AG08396 (cell line): ENCODE data around the gene KRT14.
A peak's percentile ranks its signal among the peaks of the same experiment; 100 is the strongest.
"Not testable (repeated sequence)": the region's sequence is repeated elsewhere in the genome, so short reads cannot be mapped to it uniquely, and the experiment has no call there.

Source experiments
- DNase-seq: peaks from one replicate; pipeline ENCODE4 v3.0.0; 2012; ENCODE audit warnings: low spot score, mixed read lengths

Gene KRT14

DNA sequence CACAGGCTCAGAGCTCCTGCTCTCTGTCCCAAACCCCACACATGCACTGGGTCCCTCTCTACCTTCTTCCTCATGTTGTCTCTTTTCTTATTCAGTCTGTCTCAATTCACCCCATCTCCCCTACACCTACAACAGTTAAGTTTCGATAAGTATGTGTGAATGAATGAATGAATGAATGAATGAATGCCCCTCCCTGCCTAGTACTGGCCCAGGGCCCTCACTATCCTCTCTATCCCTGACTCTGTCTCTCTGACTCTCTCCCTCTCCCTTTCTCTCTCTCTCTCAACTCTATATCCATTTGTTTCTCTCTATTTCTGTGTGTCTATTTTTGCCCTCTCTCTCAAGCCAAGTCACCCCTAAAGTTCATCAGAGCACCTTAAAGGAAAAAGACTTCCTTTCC, 8.2 kb downstream of the KRT14 start:
- no peak for DNase-seq

DNA sequence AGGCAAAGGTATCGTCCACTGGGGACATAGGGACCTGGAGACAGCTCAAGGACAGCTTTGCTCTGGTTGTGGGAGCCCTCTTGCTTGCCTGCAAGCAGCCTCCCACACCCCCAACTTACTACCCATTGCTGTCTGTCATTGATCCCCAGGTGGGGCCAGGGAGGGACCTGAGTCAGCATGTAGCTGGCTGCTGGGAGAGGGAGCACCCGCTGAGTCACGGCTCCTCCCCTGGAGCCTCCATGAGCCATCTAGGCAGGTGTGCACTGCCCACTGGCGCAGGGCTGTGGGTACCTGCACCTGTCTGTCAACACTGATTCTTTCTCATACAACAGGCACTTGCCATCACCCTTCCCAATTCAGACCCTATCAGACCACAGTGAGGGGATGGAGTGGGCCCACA, 10.0 kb downstream of the KRT14 start:
- not testable (repeated sequence) for DNase-seq

DNA sequence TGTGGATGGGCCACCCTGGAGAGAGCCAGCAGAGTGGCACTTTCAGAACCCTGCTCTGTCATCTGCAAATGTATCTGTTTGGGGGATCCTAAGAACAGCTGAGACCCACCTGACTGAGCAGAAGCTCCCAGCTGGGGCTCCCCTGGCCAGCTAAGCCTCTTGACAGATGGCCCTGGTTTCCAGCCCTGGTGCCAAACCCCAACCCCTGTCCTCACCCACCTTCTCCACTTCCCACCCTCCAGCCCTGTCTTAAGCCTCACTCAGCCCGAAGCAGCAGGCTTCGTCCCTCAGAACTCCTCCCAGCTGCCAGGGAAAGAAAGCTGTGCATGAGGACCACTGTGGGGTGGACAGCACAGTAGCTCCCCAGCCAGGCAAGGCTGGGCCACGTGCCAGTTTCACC, 11.4 kb downstream of the KRT14 start:
- no peak for DNase-seq

DNA sequence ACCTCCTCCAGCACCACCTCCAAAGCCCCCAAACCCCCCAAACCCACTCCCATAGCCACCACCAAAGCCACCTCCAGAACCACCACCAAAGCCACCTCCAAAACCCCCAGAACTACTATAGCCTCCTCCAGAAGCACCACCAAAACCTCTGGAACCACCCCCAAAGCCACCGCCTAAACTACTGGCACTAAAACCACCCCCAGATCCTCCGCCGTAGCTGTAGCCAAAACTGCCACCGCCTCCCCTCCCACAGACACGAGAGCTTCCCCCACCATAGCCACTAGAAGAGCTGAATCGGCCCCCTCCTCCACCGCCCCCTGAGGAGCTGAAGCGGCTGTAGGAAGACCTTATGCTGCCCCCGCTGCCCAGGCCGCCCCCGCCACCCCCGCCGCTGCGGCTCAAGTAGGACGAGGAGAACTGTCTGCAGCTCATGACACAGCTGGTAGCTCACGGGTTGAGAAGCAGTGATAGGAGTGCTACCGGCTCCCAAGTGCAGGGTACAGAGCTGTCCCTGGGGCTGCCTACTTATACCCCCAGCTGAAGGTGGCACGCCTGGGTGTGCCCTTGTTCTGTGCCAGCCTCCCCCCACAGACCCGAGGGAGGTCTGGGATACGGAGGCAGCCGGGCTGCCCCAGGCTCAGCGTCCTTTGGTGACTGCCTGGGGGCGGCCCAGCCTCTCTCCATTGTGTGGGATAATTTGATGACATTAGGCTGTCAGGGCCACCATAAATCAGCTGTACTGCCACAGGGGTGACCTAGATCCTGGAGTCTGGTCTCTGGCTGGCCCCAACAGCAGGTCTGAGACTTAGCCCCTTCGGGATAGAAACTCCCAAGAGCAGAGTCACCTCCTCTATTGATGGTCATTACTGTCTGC, 14.9 kb downstream of the KRT14 start, which contains the start of gene KRT9:
KRT9 (minus strand) TSS at position 499 of the 874 bp plus-strand sequence; CDS start at position 432, 67 bp downstream.
- no peak for DNase-seq

DNA sequence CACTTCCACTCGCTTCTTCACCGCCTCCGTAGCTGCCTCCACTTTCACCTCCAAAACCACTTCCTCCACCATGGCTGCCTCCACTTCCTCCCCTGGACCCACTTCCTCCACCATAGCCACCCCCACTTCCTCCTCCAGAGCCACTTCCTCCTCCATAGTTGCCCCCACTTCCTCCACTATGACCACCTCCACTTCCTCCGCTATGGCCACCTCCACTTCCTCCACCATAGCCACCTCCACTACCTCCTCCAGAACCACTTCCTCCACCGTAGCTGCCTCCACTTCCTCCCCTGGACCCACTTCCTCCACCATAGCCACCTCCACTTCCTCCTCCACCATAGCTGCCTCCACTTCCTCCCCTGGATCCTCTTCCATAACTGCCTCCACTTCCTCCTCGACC, 19.4 kb downstream of the KRT14 start:
- DNase-seq = no peak

DNA sequence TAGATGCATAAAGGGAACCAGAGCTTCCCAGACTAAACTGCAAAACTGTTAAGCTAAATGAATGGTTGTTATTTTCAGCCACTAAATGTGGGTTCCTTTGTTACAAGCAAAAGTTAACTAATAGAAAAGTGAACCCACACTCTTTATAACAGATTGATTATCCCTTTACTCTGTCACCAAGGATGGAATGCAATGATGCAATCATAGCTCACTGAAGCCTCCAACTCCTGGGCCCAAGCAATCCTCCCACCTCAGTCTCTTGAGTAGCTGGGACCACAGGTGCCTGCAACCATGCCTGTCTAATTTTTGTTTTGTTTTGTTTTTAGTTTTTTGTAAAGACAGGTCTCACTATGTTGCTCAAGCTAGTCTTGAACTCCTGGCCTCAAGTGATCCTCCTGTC, 21.4 kb downstream of the KRT14 start:
- no peak for DNase-seq

DNA sequence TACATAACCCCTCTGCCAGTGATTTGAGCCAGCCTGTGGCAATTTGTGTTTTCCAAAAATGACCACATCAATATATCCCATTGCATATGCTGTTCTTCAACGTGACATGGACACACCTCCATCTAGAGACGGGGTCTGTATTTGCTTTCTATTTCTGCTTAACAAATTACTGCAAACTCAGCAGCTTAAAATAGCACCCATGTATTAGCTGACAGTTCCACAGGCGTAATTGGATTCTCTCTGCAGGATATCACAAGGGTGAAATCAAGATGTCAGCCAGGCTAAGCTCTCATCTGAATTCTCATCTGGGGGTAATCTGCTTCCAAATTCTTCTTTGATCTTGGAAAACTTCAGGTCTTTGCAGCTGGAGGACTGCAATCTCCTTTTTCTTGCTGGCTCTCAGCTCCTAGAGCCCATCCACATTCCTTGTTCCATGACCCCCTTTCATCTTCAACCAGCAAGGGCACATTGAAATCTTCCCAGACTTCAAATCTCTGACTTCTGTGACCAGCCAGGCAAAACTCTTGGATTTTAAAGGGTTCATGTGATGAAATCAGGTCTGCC, 23.0 kb downstream of the KRT14 start:
- no peak for DNase-seq

DNA sequence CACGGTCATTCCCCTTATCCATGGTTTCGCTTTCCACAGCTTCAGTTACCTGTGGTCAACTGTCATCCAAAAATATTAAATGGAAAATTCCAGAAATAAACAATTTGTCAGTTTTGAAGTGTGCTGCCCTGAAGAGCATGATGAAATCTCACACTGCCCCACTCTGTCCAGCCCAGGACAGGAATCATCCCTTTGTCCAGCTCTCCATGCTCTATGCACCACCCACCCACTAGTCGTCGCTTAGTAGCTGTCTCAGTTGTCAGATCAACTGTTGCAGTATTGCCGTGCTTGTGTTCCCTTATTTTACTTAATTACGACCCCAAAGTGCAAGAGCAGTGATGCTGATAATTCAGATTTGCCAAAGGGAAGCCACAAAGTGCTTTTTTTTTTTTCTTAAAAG, 25.1 kb downstream of the KRT14 start:
- DNase-seq = no peak

DNA sequence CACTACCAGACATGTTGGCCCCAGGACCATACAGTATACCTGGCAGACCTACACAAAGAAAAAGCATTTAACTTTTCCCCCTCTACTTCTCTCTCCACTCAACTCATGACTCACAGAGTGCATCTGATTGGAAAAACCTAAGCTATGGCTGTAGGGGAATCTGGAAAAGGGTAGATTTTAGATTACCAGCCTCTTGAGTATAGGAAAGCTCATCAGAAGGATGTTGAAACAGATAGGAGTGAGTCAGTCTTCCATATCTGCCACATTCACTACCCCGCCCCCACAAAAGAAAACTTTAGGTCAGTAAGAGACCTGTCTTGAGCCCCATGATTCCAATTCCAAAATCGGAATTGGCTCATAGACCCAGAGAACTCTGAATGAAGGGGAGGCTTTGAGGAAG, 27.1 kb downstream of the KRT14 start:
- DNase-seq = no peak

DNA sequence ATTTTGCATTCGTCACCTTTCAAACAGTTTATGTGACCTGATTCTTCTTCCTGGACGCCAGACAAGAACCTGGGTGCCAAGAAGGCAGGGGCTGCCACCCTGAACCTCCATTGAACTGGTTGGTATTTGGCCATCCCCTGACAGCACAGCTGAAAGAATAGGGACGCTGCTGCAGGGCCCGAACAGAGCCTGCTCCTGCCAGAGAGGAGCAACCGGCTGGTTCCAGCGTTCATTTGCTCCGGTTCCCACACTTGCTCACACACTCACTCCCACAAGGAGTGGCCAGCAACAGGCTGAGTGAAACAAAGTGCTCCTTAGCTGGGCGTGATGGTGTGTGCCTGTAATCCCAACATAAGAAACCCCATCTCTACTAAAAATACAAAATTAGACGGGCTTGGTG, 29.8 kb downstream of the KRT14 start:
- DNase-seq = no peak

DNA sequence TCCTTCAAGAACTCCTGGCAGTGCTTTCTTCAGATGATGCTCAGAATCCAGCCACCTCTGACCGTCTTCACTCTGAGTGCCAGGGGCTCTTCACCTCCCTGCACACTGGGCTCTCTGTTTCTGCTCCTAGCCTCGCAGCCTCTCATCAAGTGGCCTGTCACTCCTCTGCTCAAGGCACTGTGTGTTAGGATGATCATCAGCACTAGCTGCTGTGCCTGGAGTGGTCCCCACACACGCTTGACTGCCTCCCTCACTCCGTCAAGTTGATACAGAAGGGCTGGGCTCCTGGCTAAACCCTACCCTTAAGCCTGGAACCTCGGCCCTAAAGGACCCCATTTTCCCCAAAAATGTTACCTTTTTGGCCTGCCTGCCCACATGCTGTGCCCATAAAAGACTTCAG, 30.4 kb downstream of the KRT14 start:
- no peak for DNase-seq

DNA sequence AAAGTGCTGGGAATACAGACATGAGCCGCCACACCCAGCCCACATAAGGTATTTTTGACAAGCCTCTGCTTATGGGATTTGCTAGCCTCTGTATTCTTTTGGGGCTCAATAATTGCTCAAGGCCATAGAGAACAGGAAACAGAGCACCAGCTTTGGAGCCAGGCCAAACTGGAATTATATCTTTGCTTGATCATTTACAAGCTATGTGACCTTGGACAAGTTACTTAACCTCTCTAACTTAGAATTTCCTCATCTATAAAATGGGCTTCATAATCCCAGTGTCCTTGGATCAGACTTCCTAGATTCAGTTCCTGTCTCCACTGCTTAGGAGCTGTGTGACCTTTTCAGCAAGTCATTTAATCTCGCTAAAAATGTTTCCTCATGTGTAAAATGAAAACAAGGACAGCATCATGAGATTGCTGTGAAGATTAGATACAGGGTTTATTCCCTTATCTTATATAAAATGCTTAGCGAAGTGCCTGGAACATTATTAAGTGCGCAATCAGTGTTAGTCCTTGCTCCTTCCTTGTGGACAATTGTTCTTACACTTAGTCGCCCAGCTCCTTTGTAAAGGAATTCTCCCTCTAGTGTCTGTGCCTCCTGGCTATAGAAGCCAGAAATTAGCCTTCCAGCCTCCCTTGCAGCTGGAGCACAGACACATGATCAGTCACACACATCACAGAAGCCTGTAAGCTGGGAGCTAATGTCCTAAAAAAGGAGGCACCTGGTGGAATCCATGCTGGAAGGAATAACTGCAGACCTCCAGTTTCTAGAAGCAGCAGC, 31.4 kb downstream of the KRT14 start:
- DNase-seq = no peak

DNA sequence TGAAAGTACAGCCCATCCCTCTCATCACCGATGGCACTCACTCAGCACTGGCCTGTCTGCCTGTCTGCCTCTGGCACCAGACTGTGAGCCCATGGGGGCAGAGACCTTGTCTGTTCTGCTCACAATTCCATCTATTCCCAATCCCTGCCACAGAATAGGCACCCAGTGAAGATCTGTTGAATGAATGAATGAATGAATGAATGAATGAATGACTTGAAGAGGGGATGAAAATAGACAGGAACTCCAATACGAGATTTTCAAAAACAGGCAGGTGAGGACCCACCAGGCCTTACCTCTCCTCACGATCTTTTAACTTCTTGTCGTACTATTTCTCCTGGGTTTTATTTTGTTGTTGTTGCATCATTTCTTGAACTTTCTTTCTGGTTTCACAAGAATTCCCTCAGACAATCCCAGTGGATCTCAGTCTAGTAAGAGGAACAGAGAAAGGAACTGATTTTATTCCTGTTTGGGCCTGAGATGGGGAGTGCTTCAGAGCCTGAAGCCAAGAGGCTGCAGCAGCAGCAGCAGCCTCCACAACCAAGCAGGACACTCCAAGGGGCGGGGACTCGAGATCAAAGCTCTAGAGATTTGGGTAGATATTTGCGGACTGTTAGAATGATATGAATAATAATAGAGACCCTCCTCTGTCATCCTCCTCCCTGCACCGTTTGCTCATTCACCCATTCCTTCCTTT, 32.6 kb downstream of the KRT14 start:
- no peak for DNase-seq

DNA sequence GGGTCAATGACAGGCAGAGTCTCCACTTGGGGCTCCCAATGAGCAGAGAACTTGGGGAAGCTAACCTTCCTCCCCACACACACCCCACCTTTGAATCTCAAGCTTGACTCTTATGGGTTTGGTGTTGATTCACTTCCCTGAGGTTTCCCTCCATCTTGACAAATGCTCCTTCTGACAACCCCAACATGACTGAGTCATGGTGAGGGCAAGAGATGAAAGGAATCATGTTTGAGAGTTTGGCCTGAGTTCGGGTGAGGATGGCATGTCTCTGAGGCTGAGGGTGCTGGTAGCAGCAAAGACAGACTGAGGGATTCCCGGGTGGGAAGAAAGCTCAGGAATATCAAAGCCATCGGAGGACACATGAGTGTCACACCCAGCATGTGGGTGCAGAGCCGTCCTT, 33.5 kb downstream of the KRT14 start:
- DNase-seq = no peak

DNA sequence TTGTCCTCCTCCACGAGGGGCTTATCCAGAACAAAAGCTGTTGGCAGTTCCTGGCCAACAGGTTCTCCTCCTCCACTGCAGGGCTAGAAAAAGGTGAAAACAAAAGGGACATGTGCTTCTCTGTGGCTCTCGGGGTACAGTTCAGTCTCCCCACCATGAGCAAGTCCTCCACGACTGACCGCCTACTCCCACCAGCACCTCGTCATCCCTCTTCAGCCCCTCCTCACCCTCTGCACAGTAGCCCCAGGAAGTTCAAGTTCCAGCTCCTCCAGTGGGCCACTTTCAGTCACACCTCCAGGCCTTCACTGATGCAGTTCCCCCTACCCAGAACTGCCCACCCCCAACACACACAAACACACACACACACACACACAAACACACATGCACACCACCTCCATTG, 34.2 kb downstream of the KRT14 start:
- DNase-seq = no peak

DNA sequence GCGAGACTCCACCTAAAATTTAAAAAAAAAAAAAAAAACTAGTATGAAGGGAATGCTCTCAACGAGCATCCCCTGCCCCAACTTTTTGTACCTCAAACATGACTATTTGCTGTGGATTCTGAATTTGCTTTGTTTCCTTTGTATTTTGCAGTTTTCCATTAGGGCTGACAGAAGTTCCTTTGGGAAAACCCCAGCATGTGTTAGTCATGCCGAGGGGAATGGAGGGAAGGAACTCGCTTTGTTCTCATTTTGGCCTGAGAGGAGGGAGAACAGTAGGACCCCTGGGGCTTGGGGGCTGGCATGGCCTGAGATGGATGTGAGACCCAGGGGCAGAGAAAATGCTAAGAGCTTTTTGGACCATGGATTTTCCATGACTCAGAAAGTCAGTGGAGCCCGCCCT, 35.3 kb downstream of the KRT14 start:
- no peak for DNase-seq

DNA sequence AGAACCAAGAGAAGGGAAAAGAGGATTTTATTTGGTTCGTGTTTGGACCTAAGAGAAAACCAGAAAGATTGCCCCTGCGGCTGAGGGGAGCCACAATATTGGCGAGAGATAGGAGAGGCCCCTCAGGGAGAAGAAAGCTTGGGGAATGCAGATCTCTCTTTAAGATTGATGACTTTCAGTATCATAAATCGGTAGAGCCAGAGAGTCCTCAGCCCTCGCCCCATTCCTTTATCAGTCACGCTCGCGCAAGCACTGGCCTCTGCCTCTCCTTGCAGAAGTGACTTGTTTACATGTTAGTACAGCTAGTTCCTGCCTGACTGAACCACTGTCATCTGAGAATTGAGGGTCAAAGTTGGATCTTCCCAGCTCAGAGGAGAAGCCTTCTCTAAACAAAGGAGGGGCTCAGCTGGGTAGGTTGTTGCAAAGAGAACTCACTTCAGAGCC, 37.1 kb downstream of the KRT14 start:
- DNase-seq = no peak

DNA sequence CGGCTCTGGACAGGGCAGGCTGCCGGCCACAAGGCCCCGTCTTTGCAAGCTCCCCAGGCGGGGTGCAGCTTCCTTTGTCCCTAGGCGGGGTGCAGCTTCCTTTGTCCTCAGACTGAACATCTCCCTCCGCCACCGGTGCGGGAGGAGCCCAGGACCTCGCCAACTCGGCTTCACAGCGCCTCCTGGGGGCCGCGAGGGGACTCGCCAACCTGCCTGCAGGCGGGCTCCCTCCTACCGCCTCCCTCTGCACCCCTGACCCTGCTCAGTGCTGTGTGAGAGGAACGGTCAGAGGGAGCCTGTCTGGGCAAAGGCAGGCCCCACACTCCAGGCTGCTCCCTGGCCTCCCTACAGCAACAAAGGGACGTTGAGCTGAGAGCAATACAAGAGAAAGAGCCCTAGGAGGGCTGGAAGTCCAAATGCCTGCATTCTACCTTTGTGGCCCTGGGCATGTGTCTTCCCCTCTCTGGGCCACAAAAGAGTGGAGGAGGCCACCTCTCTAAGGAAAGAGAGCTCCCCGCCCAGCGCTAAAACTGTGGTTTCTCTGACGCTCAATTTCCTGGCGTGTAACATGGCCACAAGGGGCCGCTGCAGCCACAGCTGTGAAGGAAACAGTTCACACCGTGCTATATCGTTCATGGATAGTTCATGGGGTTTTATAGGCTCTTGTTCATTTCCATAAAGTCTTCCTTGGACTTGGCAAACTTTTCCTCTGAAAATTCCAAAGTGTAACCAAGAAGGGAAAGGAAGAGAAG, 37.7 kb downstream of the KRT14 start:
- peak; percentile 88 for DNase-seq

DNA sequence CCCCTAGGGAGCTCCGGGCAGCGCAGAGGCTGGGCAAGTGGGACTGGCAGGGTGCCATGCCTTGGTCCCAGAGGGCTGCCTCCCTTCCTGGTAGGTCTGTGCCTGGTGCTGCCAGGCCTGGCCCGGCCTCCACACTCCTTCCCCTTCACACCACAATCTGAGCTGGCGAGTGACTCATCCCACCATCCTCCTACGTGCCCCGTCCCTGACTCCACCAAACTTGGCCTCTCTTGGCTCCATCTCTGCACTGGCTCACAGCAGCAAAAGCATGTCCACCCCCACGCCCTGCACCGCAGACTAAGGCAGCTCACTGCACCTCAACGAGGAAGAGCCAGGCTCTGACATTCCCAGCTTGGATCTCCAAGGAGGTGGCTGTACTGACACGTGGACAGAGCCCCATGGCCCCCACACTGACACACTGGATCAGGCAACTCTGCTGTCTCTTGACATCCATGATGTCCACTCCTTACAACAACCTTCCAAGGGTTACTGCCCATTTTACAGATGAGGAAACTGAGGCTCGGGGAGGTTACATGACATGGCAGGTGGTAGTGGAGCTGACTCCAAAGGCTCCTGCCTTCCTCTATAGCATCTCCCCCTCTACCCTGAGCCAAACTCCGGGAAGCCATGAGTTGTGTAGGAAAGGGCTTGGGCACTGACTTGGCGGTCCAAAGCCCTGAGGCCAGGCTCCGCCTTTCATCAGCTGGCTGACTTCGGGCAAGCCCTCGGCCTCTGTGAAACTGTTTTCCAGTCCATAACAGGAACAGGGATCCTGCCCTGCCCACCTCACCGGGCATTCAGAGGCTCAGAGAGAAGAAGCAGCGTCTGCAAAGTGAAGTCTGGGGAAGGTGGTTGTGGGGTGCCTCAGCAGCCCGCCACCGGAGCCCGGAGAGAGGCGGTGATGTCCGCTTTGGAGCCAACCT, 38.5 kb downstream of the KRT14 start:
- DNase-seq = peak; percentile 89

DNA sequence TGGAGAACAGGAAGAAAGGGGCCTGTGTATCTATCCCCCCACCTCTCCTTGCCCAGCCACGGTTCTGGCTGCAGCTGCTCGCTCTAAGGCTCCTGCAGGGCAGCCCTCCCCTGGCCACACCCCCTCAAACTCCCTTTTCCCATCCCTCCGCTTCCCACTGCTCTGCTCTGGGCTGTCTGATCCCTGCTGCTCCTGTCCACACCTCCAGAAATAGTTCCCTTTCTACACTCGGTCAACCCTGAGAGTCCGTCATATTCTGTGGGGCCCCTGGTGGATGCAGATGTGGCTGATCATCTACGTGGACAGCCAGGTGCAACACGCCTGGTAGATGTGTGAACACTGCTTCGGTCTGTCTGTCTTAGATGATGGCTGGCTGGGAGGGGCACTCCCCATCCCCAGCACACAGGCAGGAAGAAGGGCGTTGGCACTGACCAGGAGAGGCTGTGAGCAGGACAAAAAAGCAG, 39.3 kb downstream of the KRT14 start:
- no peak for DNase-seq
